Thyroid gland (tissue), 4 donors: ENCODE measurements around the gene DENND1A. TPM values are rescaled to one million over a fixed set of nuclear protein-coding genes. Genes with fewer than 3 reads are reported as not detected.

Source experiments
- DNase-seq, 2 donors: peaks; one replicate each; pipeline ENCODE4 v3.0.0-alpha.2; 2019
- H3K27ac ChIP-seq, 3 donors: fragments of 200-600 bp; sonication (generic); 1 replicate in 2 of 3; 2 replicates in 1 of 3; pipeline ENCODE4 v1.5.1; 2016 to 2019; ENCODE audit warnings: mild to moderate bottlenecking in 1 of 3, moderate library complexity in 1 of 3
- H3K27me3 ChIP-seq: fragments of 200-600 bp; sonication (generic); one replicate; pipeline ENCODE4 v1.5.1; 2019
- H3K36me3 ChIP-seq, 2 donors: fragments of 200-600 bp; sonication (generic); one replicate each; pipeline ENCODE4 v1.5.1; 2016 to 2019
- H3K4me1 ChIP-seq, 2 donors: fragments of 200-600 bp; sonication (generic); one replicate each; pipeline ENCODE4 v1.5.1; 2017 to 2019
- H3K4me3 ChIP-seq, 3 donors: fragments of 200-600 bp; sonication (generic); replicated peaks in 1 of 3; 1 replicate in 2 of 3; 2 replicates in 1 of 3; pipeline ENCODE4 v1.5.1; 2016; ENCODE audit warnings: mild to moderate bottlenecking in 1 of 3
- H3K9me3 ChIP-seq: fragments of 200-600 bp; sonication (generic); one replicate; pipeline ENCODE4 v1.5.1; 2017
- POLR2A ChIP-seq, 2 donors: fragments of 450-650 bp; IDR thresholded peaks; one replicate each; pipeline ENCODE4 v1.6.1; 2017; ENCODE audit warnings: antibody characterized with exemption in 2 of 2, mild to moderate bottlenecking in 2 of 2, moderate library complexity in 1 of 2
- WGBS, 2 donors: methylation state at CpG; one replicate each; pipeline ENCODE4 v1.1.5; 2017; 5-methylcytosine and 5-hydroxymethylcytosine counted together
- intact Hi-C: fragments of 100-400 bp; cut with DNase I; formaldehyde crosslinking; loops from one replicate; pipeline ENCODE4 v1.15.1; 2023
- total RNA-seq, 4 donors: library from RNA; depleted of rRNA; stranded (reverse); fragments of >200 nt; gene quantifications; one replicate each; pipeline ENCODE4 v1.2.3, GENCODE V29; 2016
- TF ChIP-seq, protein P1 (sequence below), 6 experiments: fragments of 200-600 bp in 3 of 6; fragments of 450-650 bp in 3 of 6; sonication (generic) in 3 of 6; IDR thresholded peaks; one replicate each; pipeline ENCODE4 v1.5.1; 2016 to 2019; ENCODE audit warnings: antibody characterized with exemption in 6 of 6, mild to moderate bottlenecking in 2 of 6, inconsistent platforms in 1 of 6, moderate library complexity in 1 of 6

DENND1A gene
- total RNA-seq, 4 donors from 2014 or later: 18.8 to 34.4 (median 28.2) TPM

DNA sequence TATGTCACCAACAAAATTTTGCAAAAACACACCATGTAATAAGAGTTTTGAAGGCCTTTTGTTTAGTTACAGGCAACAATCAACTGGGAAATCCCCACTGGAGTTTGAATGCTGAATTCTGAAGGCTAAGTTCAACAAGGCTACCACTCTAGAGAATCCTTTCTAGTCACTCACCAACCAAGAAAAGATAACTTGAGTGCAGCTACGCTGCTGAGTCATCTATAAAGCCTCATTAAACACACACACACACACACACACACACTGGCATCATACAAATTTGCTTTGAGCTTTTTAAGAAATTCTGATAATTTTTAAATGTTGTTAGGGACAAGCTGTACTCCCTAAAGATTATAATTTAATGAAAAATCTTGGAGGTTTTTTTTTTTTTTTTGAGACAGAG, 219.6 kb downstream of the DENND1A start:
- H3K27ac ChIP-seq: no peak overlapping the region
- H3K9me3 ChIP-seq: no peaks in the 10 kb centered on the region
- H3K4me1 ChIP-seq: no peaks in the 10 kb centered on the region
- intact Hi-C loops: no loop called here
- DNase-seq: no peak
- H3K4me3 ChIP-seq: no peak overlapping the region
- no peak for TF ChIP-seq POLR2A (IDR thresholded peaks at IDR 0.05)
- TF ChIP-seq, protein P1, sequence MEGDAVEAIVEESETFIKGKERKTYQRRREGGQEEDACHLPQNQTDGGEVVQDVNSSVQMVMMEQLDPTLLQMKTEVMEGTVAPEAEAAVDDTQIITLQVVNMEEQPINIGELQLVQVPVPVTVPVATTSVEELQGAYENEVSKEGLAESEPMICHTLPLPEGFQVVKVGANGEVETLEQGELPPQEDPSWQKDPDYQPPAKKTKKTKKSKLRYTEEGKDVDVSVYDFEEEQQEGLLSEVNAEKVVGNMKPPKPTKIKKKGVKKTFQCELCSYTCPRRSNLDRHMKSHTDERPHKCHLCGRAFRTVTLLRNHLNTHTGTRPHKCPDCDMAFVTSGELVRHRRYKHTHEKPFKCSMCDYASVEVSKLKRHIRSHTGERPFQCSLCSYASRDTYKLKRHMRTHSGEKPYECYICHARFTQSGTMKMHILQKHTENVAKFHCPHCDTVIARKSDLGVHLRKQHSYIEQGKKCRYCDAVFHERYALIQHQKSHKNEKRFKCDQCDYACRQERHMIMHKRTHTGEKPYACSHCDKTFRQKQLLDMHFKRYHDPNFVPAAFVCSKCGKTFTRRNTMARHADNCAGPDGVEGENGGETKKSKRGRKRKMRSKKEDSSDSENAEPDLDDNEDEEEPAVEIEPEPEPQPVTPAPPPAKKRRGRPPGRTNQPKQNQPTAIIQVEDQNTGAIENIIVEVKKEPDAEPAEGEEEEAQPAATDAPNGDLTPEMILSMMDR (IDR thresholded peaks at IDR 0.05): no peak
- no peaks in the 10 kb centered on the region for H3K36me3 ChIP-seq
- H3K27me3 ChIP-seq: no peaks in the 10 kb centered on the region
- WGBS, 2 donors: 48 to 66% methylated on average over 1 of the region's 1 CpG

GRCh38 chr9:123702483-123702882, 227.4 kb downstream of the DENND1A start:
- 96 to 100% methylated on average over 1 of the region's 1 CpG for WGBS, 2 donors
- intact Hi-C loops: no loop called here
- no peak for TF ChIP-seq POLR2A (IDR thresholded peaks at IDR 0.05)
- TF ChIP-seq, protein P1 (IDR thresholded peaks at IDR 0.05): no peak
- Histone ChIP-seq H3K4me1 (no peaks in the 10 kb centered on the region), H3K9me3 (no peaks in the 10 kb centered on the region), H3K27me3 (no peaks in the 10 kb centered on the region), H3K36me3 (no peaks in the 10 kb centered on the region), H3K4me3 (no peak overlapping the region), H3K27ac (no peak overlapping the region)
- DNase-seq: no peak

DNA sequence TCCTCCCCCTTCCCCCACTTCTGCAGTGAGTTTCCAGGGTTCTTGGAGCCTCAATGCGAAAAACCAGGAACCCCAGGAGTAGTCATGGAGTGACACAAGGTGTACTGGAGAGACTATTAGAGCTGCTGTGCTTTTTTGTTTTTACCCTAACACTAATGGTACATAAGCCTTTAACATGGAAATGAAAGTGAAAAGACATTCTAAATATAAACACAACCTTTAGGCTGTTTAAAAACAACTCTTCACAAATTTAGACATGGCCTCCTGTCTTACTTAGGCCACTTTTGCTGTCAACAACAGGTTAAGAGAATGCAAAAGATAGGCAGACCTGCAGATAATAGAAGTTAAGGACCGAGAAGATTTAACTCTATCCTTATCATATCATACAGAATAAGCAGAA, 232.2 kb downstream of the DENND1A start:
- DNase-seq: no peak
- 86 to 92% methylated on average over 2 of the region's 2 CpGs for WGBS, 2 donors
- Histone ChIP-seq H3K36me3 (no peaks in the 10 kb centered on the region), H3K27me3 (no peaks in the 10 kb centered on the region), H3K27ac (no peak overlapping the region), H3K4me3 (no peak overlapping the region), H3K4me1 (no peaks in the 10 kb centered on the region), H3K9me3 (no peaks in the 10 kb centered on the region)
- intact Hi-C loops: no loop called here
- no peak for TF ChIP-seq POLR2A (IDR thresholded peaks at IDR 0.05)
- TF ChIP-seq, protein P1 (IDR thresholded peaks at IDR 0.05): no peak

DNA sequence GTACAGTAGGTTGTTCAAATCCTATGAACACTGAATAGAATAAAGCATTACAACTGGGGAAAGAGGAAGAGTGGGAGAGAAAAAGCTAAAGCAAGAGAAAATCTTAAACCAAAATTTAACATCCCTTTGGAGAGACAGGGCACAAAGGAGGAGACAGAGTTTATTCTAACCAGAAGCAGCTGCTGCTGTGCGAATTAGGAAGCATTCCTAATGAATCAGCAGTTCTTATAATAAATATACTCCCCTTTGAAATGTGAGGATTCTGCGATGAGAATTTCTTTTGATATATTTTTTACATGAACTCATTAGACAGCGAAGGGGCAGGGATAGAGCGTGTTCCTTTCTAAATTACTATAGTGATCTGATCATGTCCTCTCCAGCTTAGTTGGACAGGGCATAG, 233.4 kb downstream of the DENND1A start:
- Histone ChIP-seq H3K27ac (no peak overlapping the region), H3K36me3 (no peaks in the 10 kb centered on the region), H3K9me3 (no peaks in the 10 kb centered on the region), H3K27me3 (no peaks in the 10 kb centered on the region), H3K4me3 (no peak overlapping the region), H3K4me1 (no peaks in the 10 kb centered on the region)
- no peak for TF ChIP-seq POLR2A (IDR thresholded peaks at IDR 0.05)
- TF ChIP-seq, protein P1 (IDR thresholded peaks at IDR 0.05): no peak
- DNase-seq: no peak
- WGBS, 2 donors: 83 to 90% methylated on average over 4 of the region's 4 CpGs
- intact Hi-C loops: no loop called here

- H3K4me3 ChIP-seq: no peak overlapping the region
- H3K27ac ChIP-seq: no peak overlapping the region
- no peak for DNase-seq
- no peaks in the 10 kb centered on the region for H3K36me3 ChIP-seq
- no peaks in the 10 kb centered on the region for H3K9me3 ChIP-seq
- H3K4me1 ChIP-seq: no peaks in the 10 kb centered on the region
- 75 to 80% methylated on average over 3 of the region's 3 CpGs for WGBS, 2 donors
- no peaks in the 10 kb centered on the region for H3K27me3 ChIP-seq
- intact Hi-C loops: no loop called here
- TF ChIP-seq, protein P1 (IDR thresholded peaks at IDR 0.05): no peak
- no peak for TF ChIP-seq POLR2A (IDR thresholded peaks at IDR 0.05)
These were observed 234.5 kb downstream of the DENND1A start for GRCh38 chr9:123695386-123695785.
